Stimulated activated CD4-positive, alpha-beta T cell treated with anti-CD3 and anti-CD28 coated beads, TNF-alpha, amount 100 ng/mL, for 48 hours (primary cell): ENCODE results near the gene AKAP13.
"Not testable (repeated sequence)": the region's sequence is repeated elsewhere in the genome, so short reads cannot be mapped to it uniquely, and the experiment has no call there.

Experiments used
- DNase-seq, 3 donors: peaks; one replicate each; pipeline ENCODE4 v3.0.0-alpha.2; 2020; ENCODE audit warnings: low read depth in 3 of 3

AKAP13 gene

GRCh38 chr15:85564686-85565085 is 184.3 kb downstream of the AKAP13 start:
- no peak for DNase-seq

- DNase-seq, result no peak
Measured at GRCh38 chr15:85568261-85568808, 187.9 kb downstream of the AKAP13 start.

GRCh38 chr15:85570336-85570735 is 189.9 kb downstream of the AKAP13 start:
- DNase-seq, result no peak

- no peak for DNase-seq
Measured at GRCh38 chr15:85571780-85572179, 191.4 kb downstream of the AKAP13 start.

- DNase-seq, result no peak
Measured at GRCh38 chr15:85576392-85576791, 196.0 kb downstream of the AKAP13 start.

GRCh38 chr15:85578941-85579701 is 198.7 kb downstream of the AKAP13 start:
- DNase-seq, result no peak

- DNase-seq, result no peak
Measured at GRCh38 chr15:85579957-85580694, 199.7 kb downstream of the AKAP13 start.

GRCh38 chr15:85580879-85581278 is 200.5 kb downstream of the AKAP13 start:
- no peak for DNase-seq

GRCh38 chr15:85581495-85581894 is 201.1 kb downstream of the AKAP13 start:
- DNase-seq, result no peak

GRCh38 chr15:85582131-85583079 is 202.0 kb downstream of the AKAP13 start:
- peak; percentile 23 to 50 (median 32) for DNase-seq

- no peak for DNase-seq
Measured at GRCh38 chr15:85583442-85583841, 203.0 kb downstream of the AKAP13 start.

- peak in 2 of 3 donors; percentile 22 to 48 for DNase-seq
Measured at GRCh38 chr15:85583923-85584390, 203.6 kb downstream of the AKAP13 start.

GRCh38 chr15:85584872-85585271 is 204.5 kb downstream of the AKAP13 start:
- DNase-seq, result no peak

- not testable (repeated sequence) for DNase-seq
Measured at GRCh38 chr15:85586196-85586595, 205.8 kb downstream of the AKAP13 start.

- DNase-seq, result no peak
Measured at GRCh38 chr15:85587707-85588411, 207.5 kb downstream of the AKAP13 start.

GRCh38 chr15:85588677-85589076 is 208.3 kb downstream of the AKAP13 start:
- no peak for DNase-seq

GRCh38 chr15:85589851-85590250 is 209.4 kb downstream of the AKAP13 start:
- DNase-seq, result no peak

GRCh38 chr15:85591622-85592021 is 211.2 kb downstream of the AKAP13 start:
- no peak for DNase-seq

- no peak for DNase-seq
Measured at GRCh38 chr15:85592148-85592547, 211.7 kb downstream of the AKAP13 start.

GRCh38 chr15:85593809-85594445 is 213.5 kb downstream of the AKAP13 start:
- DNase-seq, result no peak
